ENCODE data around the gene GLS.

- TF ChIP-seq CTCF (IDR thresholded peaks at IDR 0.05 in 2 of 3, conservative IDR thresholded peaks at IDR 0.05 in 1 of 3; ENCODE audit: borderline replicate concordance in 1 of 3, insufficient read depth in 1 of 3, low read depth in 2 of 3, low read length in 2 of 3) = no peak
- no peak for TF ChIP-seq POLR2A (IDR thresholded peaks at IDR 0.05; ENCODE audit: borderline replicate concordance, extremely low read depth, insufficient read depth, insufficient read length)
- TF ChIP-seq, protein P1, sequence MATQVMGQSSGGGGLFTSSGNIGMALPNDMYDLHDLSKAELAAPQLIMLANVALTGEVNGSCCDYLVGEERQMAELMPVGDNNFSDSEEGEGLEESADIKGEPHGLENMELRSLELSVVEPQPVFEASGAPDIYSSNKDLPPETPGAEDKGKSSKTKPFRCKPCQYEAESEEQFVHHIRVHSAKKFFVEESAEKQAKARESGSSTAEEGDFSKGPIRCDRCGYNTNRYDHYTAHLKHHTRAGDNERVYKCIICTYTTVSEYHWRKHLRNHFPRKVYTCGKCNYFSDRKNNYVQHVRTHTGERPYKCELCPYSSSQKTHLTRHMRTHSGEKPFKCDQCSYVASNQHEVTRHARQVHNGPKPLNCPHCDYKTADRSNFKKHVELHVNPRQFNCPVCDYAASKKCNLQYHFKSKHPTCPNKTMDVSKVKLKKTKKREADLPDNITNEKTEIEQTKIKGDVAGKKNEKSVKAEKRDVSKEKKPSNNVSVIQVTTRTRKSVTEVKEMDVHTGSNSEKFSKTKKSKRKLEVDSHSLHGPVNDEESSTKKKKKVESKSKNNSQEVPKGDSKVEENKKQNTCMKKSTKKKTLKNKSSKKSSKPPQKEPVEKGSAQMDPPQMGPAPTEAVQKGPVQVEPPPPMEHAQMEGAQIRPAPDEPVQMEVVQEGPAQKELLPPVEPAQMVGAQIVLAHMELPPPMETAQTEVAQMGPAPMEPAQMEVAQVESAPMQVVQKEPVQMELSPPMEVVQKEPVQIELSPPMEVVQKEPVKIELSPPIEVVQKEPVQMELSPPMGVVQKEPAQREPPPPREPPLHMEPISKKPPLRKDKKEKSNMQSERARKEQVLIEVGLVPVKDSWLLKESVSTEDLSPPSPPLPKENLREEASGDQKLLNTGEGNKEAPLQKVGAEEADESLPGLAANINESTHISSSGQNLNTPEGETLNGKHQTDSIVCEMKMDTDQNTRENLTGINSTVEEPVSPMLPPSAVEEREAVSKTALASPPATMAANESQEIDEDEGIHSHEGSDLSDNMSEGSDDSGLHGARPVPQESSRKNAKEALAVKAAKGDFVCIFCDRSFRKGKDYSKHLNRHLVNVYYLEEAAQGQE (IDR thresholded peaks at IDR 0.05; ENCODE audit: low read depth) = no peak
- no peak for TF ChIP-seq EZH2 (IDR thresholded peaks at IDR 0.05)
- no peak for TF ChIP-seq ZNF274 (IDR thresholded peaks at IDR 0.05; ENCODE audit: low read depth, low read length)
- no peak for TF ChIP-seq RAD21 (IDR thresholded peaks at IDR 0.05; ENCODE audit: low read depth)
- TF ChIP-seq, protein P2, sequence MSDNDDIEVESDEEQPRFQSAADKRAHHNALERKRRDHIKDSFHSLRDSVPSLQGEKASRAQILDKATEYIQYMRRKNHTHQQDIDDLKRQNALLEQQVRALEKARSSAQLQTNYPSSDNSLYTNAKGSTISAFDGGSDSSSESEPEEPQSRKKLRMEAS (IDR thresholded peaks at IDR 0.05) = no peak
- TF ChIP-seq SP1 (IDR thresholded peaks at IDR 0.05; ENCODE audit: low read depth) = no peak
- no peak for TF ChIP-seq ELF1 (IDR thresholded peaks at IDR 0.05; ENCODE audit: borderline replicate concordance, low read depth)
- TF ChIP-seq POLR2AphosphoS5 (IDR thresholded peaks at IDR 0.05; ENCODE audit: low read depth, low read length) = no peak
- TF ChIP-seq SIN3A (IDR thresholded peaks at IDR 0.05; ENCODE audit: low read depth) = no peak
- TF ChIP-seq EZH2phosphoT487 (IDR thresholded peaks at IDR 0.05; ENCODE audit: borderline replicate concordance) = no peak
- TF ChIP-seq, protein P3, sequence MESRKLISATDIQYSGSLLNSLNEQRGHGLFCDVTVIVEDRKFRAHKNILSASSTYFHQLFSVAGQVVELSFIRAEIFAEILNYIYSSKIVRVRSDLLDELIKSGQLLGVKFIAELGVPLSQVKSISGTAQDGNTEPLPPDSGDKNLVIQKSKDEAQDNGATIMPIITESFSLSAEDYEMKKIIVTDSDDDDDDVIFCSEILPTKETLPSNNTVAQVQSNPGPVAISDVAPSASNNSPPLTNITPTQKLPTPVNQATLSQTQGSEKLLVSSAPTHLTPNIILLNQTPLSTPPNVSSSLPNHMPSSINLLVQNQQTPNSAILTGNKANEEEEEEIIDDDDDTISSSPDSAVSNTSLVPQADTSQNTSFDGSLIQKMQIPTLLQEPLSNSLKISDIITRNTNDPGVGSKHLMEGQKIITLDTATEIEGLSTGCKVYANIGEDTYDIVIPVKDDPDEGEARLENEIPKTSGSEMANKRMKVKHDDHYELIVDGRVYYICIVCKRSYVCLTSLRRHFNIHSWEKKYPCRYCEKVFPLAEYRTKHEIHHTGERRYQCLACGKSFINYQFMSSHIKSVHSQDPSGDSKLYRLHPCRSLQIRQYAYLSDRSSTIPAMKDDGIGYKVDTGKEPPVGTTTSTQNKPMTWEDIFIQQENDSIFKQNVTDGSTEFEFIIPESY (IDR thresholded peaks at IDR 0.05; ENCODE audit: extremely low read depth, insufficient replicate concordance, low read length) = no peak
Observed at GRCh38 chr2:191001624-191002023, 121.0 kb downstream of the GLS start.

All from HCT116 (cell line).